HepG2 (cell line): Measurements from ENCODE around the gene IARS2. TPM values are rescaled to one million over a fixed set of nuclear protein-coding genes. Genes with fewer than 3 reads are reported as not detected.
A peak's percentile ranks its signal among the peaks of the same experiment; 100 is the strongest.

ENCODE experiments used
- ARNT ChIP-seq: fragments of 450-650 bp; IDR thresholded peaks from 2 replicates; pipeline ENCODE4 v1.6.1; 2017
- DNMT3B ChIP-seq: conservative IDR thresholded peaks from 2 replicates; pipeline ENCODE4 v1.6.1; 2016; ENCODE audit warnings: missing biosample characterization, control low read depth
- ESRRA ChIP-seq: sonication (generic); formaldehyde crosslinking; IDR thresholded peaks from 2 replicates; pipeline ENCODE4 v1.5.1; 2020; ENCODE audit warnings: mild to moderate bottlenecking, low read depth, missing genetic modification reagents
- ISL2 ChIP-seq: sonication (generic); formaldehyde crosslinking; IDR thresholded peaks from 2 replicates; pipeline ENCODE4 v1.5.0; 2020; ENCODE audit warnings: missing genetic modification reagents
- KDM1A ChIP-seq: IDR thresholded peaks from 2 replicates; pipeline ENCODE4 v1.6.1; 2016; ENCODE audit warnings: missing compliant biosample characterization
- MEF2D ChIP-seq: sonication (generic); formaldehyde crosslinking; IDR thresholded peaks from 2 replicates; pipeline ENCODE4 v1.5.1; 2020; ENCODE audit warnings: mild to moderate bottlenecking, missing genetic modification reagents
- MIER3 ChIP-seq: IDR thresholded peaks from 2 replicates; pipeline ENCODE4 v1.6.1; 2016; ENCODE audit warnings: missing compliant biosample characterization, borderline replicate concordance
- MYC ChIP-seq: sonication (generic); formaldehyde crosslinking; IDR thresholded peaks from 2 replicates; pipeline ENCODE4 v1.9.0; 2021; ENCODE audit warnings: missing genetic modification reagents, borderline replicate concordance
- PATZ1 ChIP-seq: sonication (generic); formaldehyde crosslinking; IDR thresholded peaks from 2 replicates; pipeline ENCODE4 v1.4.0; 2020; ENCODE audit warnings: missing genetic modification reagents
- PAXIP1 ChIP-seq: sonication (generic); formaldehyde crosslinking; conservative IDR thresholded peaks from 2 replicates; pipeline ENCODE4 v1.4.0; 2020; ENCODE audit warnings: mild to moderate bottlenecking, missing genetic modification reagents, moderate library complexity
- PLRG1 ChIP-seq: fragments of 450-650 bp; conservative IDR thresholded peaks from 2 replicates; pipeline ENCODE4 v1.6.1; 2016
- PTBP1 ChIP-seq: fragments of 200-400 bp; formaldehyde crosslinking; IDR thresholded peaks from 2 replicates; pipeline ENCODE4 v1.6.1; 2018; ENCODE audit warnings: low read length, low read depth; ENCODE audit not compliant: poor library complexity, severe bottlenecking
- SPEN ChIP-seq: sonication (generic); formaldehyde crosslinking; IDR thresholded peaks from 2 replicates; pipeline ENCODE4 v1.5.1; 2020; ENCODE audit warnings: low read depth, mild to moderate bottlenecking, missing genetic modification reagents
- TBX2 ChIP-seq: sonication (generic); formaldehyde crosslinking; IDR thresholded peaks from 2 replicates; pipeline ENCODE4 v1.5.0; 2020; ENCODE audit warnings: missing genetic modification reagents, mild to moderate bottlenecking, borderline replicate concordance
- ZBTB20 ChIP-seq: sonication (generic); formaldehyde crosslinking; IDR thresholded peaks from 2 replicates; pipeline ENCODE4 v1.8.1; 2023; ENCODE audit warnings: missing genetic modification reagents, low read depth, mild to moderate bottlenecking, borderline replicate concordance
- ZNF260 ChIP-seq: sonication (generic); formaldehyde crosslinking; IDR thresholded peaks from 2 replicates; pipeline ENCODE4 v1.4.0; 2020; ENCODE audit warnings: missing genetic modification reagents, low read depth, mild to moderate bottlenecking, borderline replicate concordance
- ZNF598 ChIP-seq: sonication (generic); formaldehyde crosslinking; IDR thresholded peaks from 2 replicates; pipeline ENCODE4 v1.5.1; 2020; ENCODE audit warnings: mild to moderate bottlenecking, missing genetic modification reagents, borderline replicate concordance
- ZNF749 ChIP-seq: sonication (generic); formaldehyde crosslinking; IDR thresholded peaks from 2 replicates; pipeline ENCODE4 v1.8.0; 2022; ENCODE audit warnings: mild to moderate bottlenecking, missing genetic modification reagents, moderate library complexity, borderline replicate concordance
- ZNF883 ChIP-seq: sonication (generic); formaldehyde crosslinking; IDR thresholded peaks from 2 replicates; pipeline ENCODE4 v1.5.1; 2020; ENCODE audit warnings: mild to moderate bottlenecking, missing genetic modification reagents; ENCODE audit errors: not compliant biosample characterization
- polyA plus RNA-seq, 8 experiments: library from polyadenylated mRNA; depleted of rRNA in 3 of 8; stranded (reverse) in 7 of 8; unstranded in 1 of 8; fragments of >200 nt; fragmentation: Illumina TruSeq in 4 of 8; extraction: Trizol in 4 of 8; gene quantifications; 2 replicates each; pipeline versions ENCODE4 v1.2.1 to v1.2.3, GENCODE V29; 2011 to 2016; ENCODE audit warnings: low read depth in 4 of 8, missing spikeins in 1 of 8, mixed read lengths in 1 of 8; ENCODE audit not compliant: insufficient read depth in 1 of 8
- total RNA-seq, 5 experiments: library from RNA; depleted of rRNA; stranded (reverse); fragments of >200 nt; fragmentation: Illumina TruSeq; extraction: Trizol; gene quantifications; 2 replicates each; pipeline ENCODE4 v1.2.3, GENCODE V29; 2016; ENCODE audit warnings: low read depth in 1 of 5
- TF ChIP-seq, protein P1 (sequence below): sonication (generic); formaldehyde crosslinking; conservative IDR thresholded peaks from 2 replicates; pipeline ENCODE4 v1.4.0; 2020; ENCODE audit warnings: missing genetic modification reagents
- TF ChIP-seq, protein P2 (sequence below): sonication (generic); formaldehyde crosslinking; IDR thresholded peaks from 2 replicates; pipeline ENCODE4 v1.4.0; 2020; ENCODE audit warnings: mild to moderate bottlenecking, missing genetic modification reagents

Gene IARS2
- total and polyA plus RNA-seq, 2 of the 13 experiments (the other 11 are each of a cell fraction or from before 2014, with no cell fraction given): 28.6 to 122 TPM

DNA sequence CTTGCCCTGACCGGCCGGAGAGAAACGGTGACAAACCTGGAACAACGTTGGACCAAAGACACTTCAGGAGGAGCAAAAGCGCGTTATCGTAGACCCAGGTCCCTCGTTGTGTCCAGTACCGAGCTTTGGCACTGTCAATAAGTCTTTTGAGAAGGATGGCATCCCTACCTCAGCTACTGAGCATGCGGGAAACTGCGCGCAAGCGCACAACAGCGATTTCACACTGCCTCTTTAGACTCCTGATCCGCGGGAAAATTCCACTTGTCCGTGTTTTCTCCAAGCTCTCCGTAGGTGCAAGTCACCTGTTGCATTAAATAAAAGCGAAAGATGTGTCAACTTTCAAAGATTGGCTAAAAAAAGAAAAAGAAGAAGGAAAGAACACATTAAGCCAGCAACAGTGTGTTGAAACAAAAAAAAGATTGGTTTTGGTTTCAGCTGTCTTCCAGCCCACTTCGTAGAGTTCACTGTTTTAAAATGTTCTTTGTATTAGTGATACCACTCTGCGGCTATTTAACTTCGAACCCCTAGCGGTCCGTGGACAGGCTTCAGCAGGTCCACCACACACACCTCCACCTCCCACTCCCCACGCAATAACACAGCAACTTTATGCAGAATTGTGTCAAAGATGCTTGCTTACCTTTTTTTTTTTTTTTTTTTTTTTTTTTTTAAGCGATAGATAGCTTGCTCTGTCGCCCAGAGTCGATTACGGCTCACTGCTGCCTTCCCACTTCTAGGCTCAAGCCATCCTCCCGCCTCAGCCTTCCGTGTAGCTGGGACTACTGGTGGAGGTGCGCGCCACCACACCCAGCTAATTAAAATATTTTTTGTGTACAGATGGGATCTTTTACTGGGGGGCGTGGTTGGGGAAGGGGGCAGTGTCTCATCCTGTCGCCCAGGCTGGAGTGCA, 4.0 kb upstream of the IARS2 start, which contains the start of gene BPNT1 (continued):
- TF ChIP-seq PAXIP1 (CRISPR knock-in tag): 0 out of 2 replicates have a peak, but pooled peaks have one; percentile 20
- TF ChIP-seq ESRRA (CRISPR knock-in tag): no peak
- peak; percentile 81; the same call in 1 of the 2 replicates for TF ChIP-seq MEF2D (CRISPR knock-in tag)
- TF ChIP-seq ZNF598: peak; percentile 38; the same call in 1 of the 2 replicates
- TF ChIP-seq DNMT3B (CRISPR knock-in tag): no peak
- TF ChIP-seq ZNF749: peak; percentile 74; the same call in 1 of the 2 replicates
- TF ChIP-seq ISL2 (CRISPR knock-in tag): peak; percentile 59; the same call in 1 of the 2 replicates
- no peak for TF ChIP-seq PLRG1
- no peak for TF ChIP-seq ZNF883 (CRISPR knock-in tag)
- TF ChIP-seq ZNF260 (CRISPR knock-in tag): no peak
- peak; percentile 57; the same call in 1 of the 2 replicates for TF ChIP-seq ZBTB20
- TF ChIP-seq TBX2: peak; percentile 68; the same call in 1 of the 2 replicates
- TF ChIP-seq KDM1A (CRISPR knock-in tag): no peak
- peak; percentile 60; the same call in 1 of the 2 replicates for TF ChIP-seq MIER3 (CRISPR knock-in tag)
- TF ChIP-seq, protein P1, sequence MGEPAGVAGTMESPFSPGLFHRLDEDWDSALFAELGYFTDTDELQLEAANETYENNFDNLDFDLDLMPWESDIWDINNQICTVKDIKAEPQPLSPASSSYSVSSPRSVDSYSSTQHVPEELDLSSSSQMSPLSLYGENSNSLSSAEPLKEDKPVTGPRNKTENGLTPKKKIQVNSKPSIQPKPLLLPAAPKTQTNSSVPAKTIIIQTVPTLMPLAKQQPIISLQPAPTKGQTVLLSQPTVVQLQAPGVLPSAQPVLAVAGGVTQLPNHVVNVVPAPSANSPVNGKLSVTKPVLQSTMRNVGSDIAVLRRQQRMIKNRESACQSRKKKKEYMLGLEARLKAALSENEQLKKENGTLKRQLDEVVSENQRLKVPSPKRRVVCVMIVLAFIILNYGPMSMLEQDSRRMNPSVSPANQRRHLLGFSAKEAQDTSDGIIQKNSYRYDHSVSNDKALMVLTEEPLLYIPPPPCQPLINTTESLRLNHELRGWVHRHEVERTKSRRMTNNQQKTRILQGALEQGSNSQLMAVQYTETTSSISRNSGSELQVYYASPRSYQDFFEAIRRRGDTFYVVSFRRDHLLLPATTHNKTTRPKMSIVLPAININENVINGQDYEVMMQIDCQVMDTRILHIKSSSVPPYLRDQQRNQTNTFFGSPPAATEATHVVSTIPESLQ: no peak
- TF ChIP-seq PTBP1: no peak
- no peak for TF ChIP-seq ARNT
- peak; percentile 70; the same call in 1 of the 2 replicates for TF ChIP-seq MYC
- peak; percentile 52 for TF ChIP-seq SPEN (CRISPR knock-in tag)
- TF ChIP-seq, protein P2, sequence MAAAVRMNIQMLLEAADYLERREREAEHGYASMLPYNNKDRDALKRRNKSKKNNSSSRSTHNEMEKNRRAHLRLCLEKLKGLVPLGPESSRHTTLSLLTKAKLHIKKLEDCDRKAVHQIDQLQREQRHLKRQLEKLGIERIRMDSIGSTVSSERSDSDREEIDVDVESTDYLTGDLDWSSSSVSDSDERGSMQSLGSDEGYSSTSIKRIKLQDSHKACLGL (CRISPR knock-in tag): no peak
- peak; percentile 57 for TF ChIP-seq PATZ1 (CRISPR knock-in tag)
